GM19238 (cell line): Measurements from ENCODE around the gene CHRNA5.
"Not testable (repeated sequence)": the region's sequence is repeated elsewhere in the genome, so short reads cannot be mapped to it uniquely, and the experiment has no call there.

Experiments
- DNase-seq: peaks from one replicate; pipeline ENCODE4 v3.0.0; 2011; ENCODE audit warnings: low spot score; ENCODE audit not compliant: insufficient read length

Gene CHRNA5

GRCh38 chr15:78565951-78566774 lies 843 bp downstream of the CHRNA5 start:
- DNase-seq = no peak

GRCh38 chr15:78567531-78567930 lies 2.2 kb downstream of the CHRNA5 start:
- no peak for DNase-seq

GRCh38 chr15:78570710-78571109 lies 5.4 kb downstream of the CHRNA5 start:
- no peak for DNase-seq

- no peak for DNase-seq
Measured at GRCh38 chr15:78571382-78571781, 6.1 kb downstream of the CHRNA5 start.

- no peak for DNase-seq
Measured at GRCh38 chr15:78573416-78573815, 8.1 kb downstream of the CHRNA5 start.

GRCh38 chr15:78574944-78575343 lies 9.6 kb downstream of the CHRNA5 start:
- DNase-seq = no peak

- no peak for DNase-seq
Measured at GRCh38 chr15:78597583-78597982, 32.3 kb downstream of the CHRNA5 start.

GRCh38 chr15:78598348-78598747 lies 33.0 kb downstream of the CHRNA5 start:
- DNase-seq = no peak

GRCh38 chr15:78599189-78599588 lies 33.9 kb downstream of the CHRNA5 start:
- no peak for DNase-seq

GRCh38 chr15:78603467-78603866 lies 38.1 kb downstream of the CHRNA5 start:
- DNase-seq = no peak

- DNase-seq = no peak
Measured at GRCh38 chr15:78604420-78604819, 39.1 kb downstream of the CHRNA5 start.

GRCh38 chr15:78605201-78605600 lies 39.9 kb downstream of the CHRNA5 start:
- DNase-seq = no peak

GRCh38 chr15:78605680-78606079 lies 40.4 kb downstream of the CHRNA5 start:
- DNase-seq = no peak

- DNase-seq = not testable (repeated sequence)
Measured at GRCh38 chr15:78609551-78609950, 44.2 kb downstream of the CHRNA5 start.

GRCh38 chr15:78614021-78614420 lies 48.7 kb downstream of the CHRNA5 start:
- no peak for DNase-seq

- no peak for DNase-seq
Measured at GRCh38 chr15:78615151-78615589, 49.9 kb downstream of the CHRNA5 start.

GRCh38 chr15:78616506-78616905 lies 51.2 kb downstream of the CHRNA5 start:
- DNase-seq = no peak

GRCh38 chr15:78617076-78617475 lies 51.8 kb downstream of the CHRNA5 start:
- DNase-seq = no peak

GRCh38 chr15:78617516-78617915 lies 52.2 kb downstream of the CHRNA5 start:
- DNase-seq = no peak

- DNase-seq = no peak
Measured at GRCh38 chr15:78618064-78618463, 52.7 kb downstream of the CHRNA5 start.

- peak; percentile 70 for DNase-seq
Measured at GRCh38 chr15:78618490-78618934, 53.2 kb downstream of the CHRNA5 start.

- no peak for DNase-seq
Measured at GRCh38 chr15:78619022-78619950, 54.0 kb downstream of the CHRNA5 start.
